HG03565 (cell line): Measurements from ENCODE around the gene UBA5.
A peak's percentile ranks its signal among the peaks of the same experiment; 100 is the strongest.

Experiments used
- ATAC-seq: cut with Tn5 transposase; IDR thresholded peaks from one replicate; pipeline ENCODE4 v1.9.1; 2021; ENCODE audit warnings: mild to moderate bottlenecking, moderate library complexity; ENCODE audit not compliant: unreplicated experiment

The UBA5 gene

DNA sequence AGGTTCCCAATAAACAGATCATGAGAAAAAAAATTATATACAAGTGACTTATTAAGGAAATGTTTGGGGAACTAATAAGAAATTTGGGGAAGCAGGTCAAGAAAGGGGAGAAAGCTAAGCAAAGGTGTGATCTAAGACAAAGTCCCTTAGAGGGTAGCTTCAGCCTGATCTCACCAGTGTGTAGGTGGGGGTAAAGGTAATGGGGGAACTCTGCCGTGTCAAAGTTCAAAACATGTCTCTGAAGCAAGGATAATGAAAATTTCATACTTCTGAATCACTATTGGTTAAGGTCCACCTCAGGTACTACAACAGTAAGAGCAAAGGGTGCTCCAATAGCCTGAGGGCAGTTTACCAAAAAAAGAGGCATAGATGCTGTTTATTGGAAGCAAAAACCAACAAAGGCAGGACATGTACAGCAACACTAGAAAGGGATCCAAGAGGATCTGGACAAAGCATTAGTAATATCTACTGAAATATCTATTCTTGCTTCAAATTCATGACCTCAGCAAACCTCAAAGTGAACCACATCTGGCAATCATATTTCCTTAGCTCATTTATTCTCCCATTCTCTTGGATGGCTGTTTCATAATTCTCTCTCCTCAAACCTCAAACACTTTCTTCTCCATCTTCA lies 7.4 kb upstream of the UBA5 start:
- ATAC-seq: no peak

DNA sequence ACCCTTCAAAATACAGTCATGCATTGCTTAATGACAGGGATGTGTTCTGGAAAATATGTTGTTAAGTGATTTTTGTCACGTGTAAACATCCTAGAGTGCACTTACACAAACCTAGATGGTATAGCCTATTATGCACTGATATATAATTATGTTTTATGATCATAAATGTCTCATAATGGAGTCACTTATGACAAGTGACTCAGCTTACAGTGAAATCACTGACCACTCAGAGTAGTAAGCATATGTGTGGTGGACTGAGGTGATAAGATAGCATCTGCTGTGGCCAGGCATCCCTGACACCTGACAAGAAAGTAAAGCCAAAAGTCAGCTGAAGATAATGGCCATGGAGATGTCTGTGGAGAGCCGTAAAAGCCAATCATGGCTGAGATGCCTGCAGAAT lies 5.9 kb upstream of the UBA5 start:
- no peak for ATAC-seq

GRCh38 chr3:132654721-132655120 lies 5.4 kb upstream of the UBA5 start:
- no peak for ATAC-seq

- ATAC-seq: no peak
These were observed 4.7 kb upstream of the UBA5 start for GRCh38 chr3:132655471-132655870.

GRCh38 chr3:132657869-132658747 lies 2.0 kb upstream of the UBA5 start:
- ATAC-seq: no peak

GRCh38 chr3:132659000-132659364 lies 1.1 kb upstream of the UBA5 start:
- ATAC-seq: no peak

DNA sequence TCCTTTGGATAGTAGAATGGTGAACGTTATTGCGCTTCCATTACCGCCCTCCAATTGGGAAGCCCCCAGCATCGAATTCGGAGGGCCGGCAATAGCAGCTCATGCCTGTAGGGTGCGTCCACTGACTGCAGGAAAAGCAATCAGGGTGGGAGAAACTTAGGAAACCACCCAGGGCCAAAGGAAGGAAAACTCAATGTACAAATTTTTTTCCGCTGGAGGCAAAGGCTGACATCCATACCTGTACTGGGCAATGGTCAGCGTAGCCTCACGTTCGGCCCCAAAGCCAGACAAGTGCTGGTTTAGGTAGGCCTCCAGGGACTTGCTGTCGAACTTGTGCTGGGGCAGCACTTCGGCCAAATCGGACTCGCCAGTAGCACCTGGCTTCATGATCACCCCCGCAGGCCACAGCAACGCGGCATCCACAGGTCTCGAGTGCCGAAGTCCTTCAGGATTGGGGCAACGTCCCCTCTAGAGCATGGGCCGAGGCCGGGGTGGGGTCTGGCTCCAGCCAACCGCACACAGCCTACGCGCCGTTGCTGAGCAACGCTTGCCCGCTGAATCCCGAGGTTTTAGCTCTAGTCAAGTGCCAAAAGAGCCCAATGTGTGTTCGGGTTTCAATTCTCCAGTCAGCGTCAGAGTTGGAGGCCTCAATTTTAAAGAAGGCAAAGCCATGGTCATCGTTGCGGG lies 621 bp upstream of the UBA5 start, which contains the start of gene ACAD11:
Gene ACAD11, minus strand, starts transcription at position 445 of the 687 bp plus-strand sequence. Its CDS starts 58 bp downstream, at position 387.
- ATAC-seq: peak; percentile 32

- ATAC-seq: no peak
These were observed 612 bp downstream of the UBA5 start for GRCh38 chr3:132660811-132661070.

DNA sequence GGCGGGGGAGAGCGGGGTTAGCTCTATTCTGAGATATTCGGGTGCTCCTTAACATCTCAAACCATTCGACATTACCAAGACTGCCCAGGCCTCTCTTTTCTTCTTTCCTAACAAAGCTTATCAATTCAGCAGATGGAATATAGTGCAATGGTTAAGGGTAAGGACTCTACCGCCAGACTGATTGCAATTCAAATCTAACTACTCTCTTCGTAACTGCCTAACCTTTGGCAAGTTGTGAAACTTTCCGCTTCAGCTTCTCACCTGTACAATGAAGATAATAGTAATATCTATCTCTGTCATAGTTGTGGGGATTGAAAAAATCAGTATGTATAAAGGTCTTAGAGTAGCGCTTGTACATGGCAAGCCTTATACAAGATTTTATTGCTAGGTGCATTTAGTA lies 972 bp downstream of the UBA5 start:
- no peak for ATAC-seq

GRCh38 chr3:132662212-132662611 lies 2.1 kb downstream of the UBA5 start:
- ATAC-seq: no peak

DNA sequence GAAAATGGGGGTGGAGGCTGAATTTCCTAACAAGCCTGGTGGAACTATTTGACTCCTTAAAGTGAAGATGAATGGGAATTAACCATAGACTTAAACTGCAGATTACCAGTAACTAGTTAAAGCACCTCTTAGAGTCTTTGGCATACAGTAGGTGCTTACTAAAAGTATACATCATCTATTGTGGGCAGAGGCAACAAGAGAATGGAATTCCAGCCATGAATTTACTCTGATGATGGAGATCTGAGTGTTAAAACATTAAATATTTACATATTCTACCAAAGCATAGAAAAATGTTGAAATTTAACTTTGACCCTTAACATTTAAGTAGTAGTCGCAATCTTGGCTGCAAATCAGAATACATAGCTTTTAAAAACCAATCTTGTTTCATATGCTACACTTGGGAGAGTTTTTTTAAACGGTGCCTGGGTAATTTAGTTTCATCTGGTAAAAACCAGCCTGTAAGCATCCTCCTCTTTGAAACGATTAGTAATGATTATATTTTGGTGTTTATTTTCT lies 5.2 kb downstream of the UBA5 start:
- no peak for ATAC-seq

- ATAC-seq: no peak
These were observed 9.2 kb downstream of the UBA5 start for GRCh38 chr3:132669256-132669777.

DNA sequence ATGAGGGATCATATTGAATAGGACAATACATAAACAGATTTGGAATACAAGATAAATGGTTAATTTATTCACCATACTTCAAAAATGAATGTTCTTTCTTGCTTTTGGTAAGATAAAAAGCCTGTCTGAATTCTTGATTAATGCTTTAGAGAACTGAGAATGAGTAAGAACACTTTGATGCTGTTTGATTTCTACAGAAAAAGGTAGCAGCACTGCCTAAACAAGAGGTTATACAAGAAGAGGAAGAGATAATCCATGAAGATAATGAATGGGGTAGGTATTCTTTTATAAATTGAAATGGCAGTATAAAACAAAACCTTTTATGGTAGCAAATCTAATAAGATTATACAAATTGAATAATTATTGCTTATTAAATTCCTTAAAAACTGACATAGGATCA lies 15.3 kb downstream of the UBA5 start:
- no peak for ATAC-seq

DNA sequence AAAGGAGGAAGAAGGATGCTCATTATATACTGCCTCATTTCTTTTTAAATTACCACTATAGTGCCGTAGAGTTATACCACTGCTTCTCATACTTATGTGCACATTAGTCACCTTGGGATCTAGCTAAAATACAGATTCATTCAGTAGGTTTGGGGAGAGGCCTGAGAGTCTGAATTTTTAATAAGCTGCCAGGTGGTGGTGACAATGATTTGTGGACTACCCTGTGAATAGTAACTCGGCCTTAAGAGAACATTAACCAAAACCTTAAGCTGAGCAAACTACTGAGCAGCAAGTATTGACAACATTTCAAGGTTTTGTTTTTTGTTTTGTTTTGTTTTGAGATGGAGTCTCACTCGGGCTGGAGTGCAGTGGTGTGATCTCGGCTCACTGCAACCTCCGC lies 19.8 kb downstream of the UBA5 start:
- ATAC-seq: no peak

- ATAC-seq: no peak
These were observed 21.3 kb downstream of the UBA5 start for GRCh38 chr3:132681421-132681820.

DNA sequence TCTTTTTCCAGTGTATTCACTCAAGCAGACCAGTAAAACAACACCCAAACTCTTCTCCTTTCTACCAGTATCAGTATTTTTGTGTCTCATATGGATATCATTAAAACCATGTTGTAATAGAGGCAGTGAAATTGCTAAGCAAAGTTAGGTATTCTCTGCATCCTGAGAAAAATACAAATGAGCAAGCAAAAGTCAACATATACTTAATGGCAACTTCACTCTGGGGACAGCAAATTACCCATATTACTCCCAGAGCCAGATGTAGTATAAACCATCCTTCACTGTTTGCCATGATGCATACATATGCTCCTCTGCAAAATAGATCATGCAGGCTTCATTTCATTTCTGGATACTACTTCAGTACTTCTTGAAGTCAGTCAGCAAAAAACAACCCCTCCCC lies 22.1 kb downstream of the UBA5 start:
- ATAC-seq: no peak

- no peak for ATAC-seq
These were observed 29.9 kb downstream of the UBA5 start for GRCh38 chr3:132690040-132690439.

DNA sequence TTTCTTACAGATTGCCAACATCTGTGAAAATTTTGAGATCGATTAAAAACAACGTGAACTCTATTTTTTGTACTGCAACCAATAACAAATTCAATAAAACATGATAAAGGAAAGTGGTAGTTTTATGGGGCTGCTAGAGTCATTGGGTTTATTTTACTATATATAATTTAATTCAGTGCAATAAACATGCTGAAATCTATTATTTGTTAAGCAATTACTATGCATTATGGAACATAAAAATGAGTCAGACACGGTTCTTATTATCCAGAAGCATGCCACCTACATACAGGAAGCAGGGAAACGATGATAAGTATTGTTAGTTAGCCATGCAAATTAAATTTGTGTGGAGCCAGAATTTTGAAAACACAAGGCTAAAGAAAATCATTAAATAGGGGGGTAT lies 34.9 kb downstream of the UBA5 start:
- ATAC-seq: no peak

GRCh38 chr3:132695422-132695821 lies 35.3 kb downstream of the UBA5 start:
- no peak for ATAC-seq

GRCh38 chr3:132703733-132704132 lies 43.6 kb downstream of the UBA5 start:
- no peak for ATAC-seq

DNA sequence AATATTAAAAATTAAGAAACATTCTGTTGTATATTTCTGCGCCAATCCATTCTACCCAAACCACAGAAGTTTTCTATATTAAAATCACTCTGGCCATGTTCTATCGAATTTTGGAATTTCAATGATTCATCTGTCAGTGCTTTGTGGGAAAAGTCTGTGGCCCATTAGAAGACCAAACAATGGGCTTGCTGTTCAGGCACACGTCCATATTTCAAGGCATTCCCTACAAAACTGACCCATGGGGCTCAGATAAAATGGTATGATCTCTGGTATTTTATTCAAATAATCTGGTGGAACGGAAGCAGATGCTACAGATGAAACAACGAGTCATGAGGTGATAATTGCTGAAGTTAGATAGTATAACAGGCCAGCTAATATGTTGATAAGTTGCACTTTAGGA lies 49.6 kb downstream of the UBA5 start:
- ATAC-seq: no peak

DNA sequence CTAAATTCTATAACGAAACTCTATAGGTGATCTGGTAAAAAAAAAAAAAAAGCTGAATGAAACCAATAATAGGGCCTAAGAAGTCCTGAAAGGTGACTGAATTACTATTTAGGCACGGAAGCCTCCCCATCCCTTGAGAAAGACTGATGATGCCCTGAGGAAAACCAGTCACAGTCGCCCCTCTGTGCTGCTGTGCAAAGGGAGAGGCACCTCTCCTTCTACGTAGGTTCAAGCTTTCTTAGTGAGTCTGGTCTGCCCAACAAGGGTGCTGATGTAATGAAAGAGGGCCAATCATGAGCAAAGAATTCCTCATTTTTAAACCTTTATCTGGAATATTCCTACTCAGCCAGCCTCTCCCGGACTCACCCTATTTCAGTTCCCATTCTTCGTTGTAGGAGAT lies 50.2 kb downstream of the UBA5 start:
- ATAC-seq: no peak
